K562 (cell line): ENCODE results near the gene WDR76. TPM values are rescaled to one million over a fixed set of nuclear protein-coding genes. Genes with fewer than 3 reads are reported as not detected.

ENCODE experiments used
- ATAC-seq: fragments of 200-7000 bp; cut with Tn5 transposase; 3 replicates; pipeline ENCODE4 v1.9.1; 2020; ENCODE audit warnings: moderate library complexity
- BruUV-seq: library from RNA; stranded (reverse); fragments of 400-500 nt; replicated peaks from 2 replicates; lab custom pipeline; 2021; lab: Mats Ljungman, UMichigan
- CTCF ChIA-PET: fragments of 300-600 bp; formaldehyde crosslinking; extraction: SDS; loops from one replicate; lab custom pipeline; 2021; ENCODE audit warnings: low intra/inter-chr PET ratio; lab: Yijun Ruan, JAX
- POLR2A ChIA-PET: fragments of 300-600, 350-650 bp; sonication (Branson Sonifier 250); formaldehyde crosslinking; extraction: SDS; loops from one replicate; lab custom pipeline; 2021; ENCODE audit warnings: antibody characterized with exemption, inconsistent platforms; lab: Yijun Ruan, JAX
- DNase-seq, 4 experiments: peaks; one replicate each; pipeline versions ENCODE4 v3.0.0 to v3.0.0-alpha.2; 2011 to 2018; ENCODE audit warnings: low spot score in 3 of 4, mixed read lengths in 3 of 4; ENCODE audit errors: extremely low read depth in 1 of 4
- FAIRE-seq: peaks from 2 replicates; lab custom pipeline; 2011; peaks lifted over from hg19 to GRCh38; lab: Jason Lieb, UNC
- H2AFZ ChIP-seq: 2 replicates; pipeline ENCODE4 v1.6.0; 2011; ENCODE audit warnings: low read depth, low read length, control low read depth, inconsistent platforms
- H3K27ac ChIP-seq: fragments of 200-600 bp; 3 replicates; pipeline ENCODE4 v1.8.0; 2011; ENCODE audit warnings: low read depth, mild to moderate bottlenecking, control low read depth, inconsistent platforms, low read length, moderate library complexity, mixed read lengths; ENCODE audit errors: extremely low read depth
- H3K27me3 ChIP-seq, 2 experiments: fragments of 300-600 bp in 1 of 2; 2 replicates in 1 of 2; 3 replicates in 1 of 2; pipeline versions ENCODE4 v1.6.0 to v1.8.0; 2011; ENCODE audit warnings: inconsistent platforms in 2 of 2, low read length in 2 of 2, mild to moderate bottlenecking in 1 of 2, mixed read lengths in 1 of 2, moderate library complexity in 1 of 2; ENCODE audit not compliant: control insufficient read depth in 2 of 2, insufficient read depth in 2 of 2
- H3K36me3 ChIP-seq: fragments of 300-600 bp; 3 replicates; pipeline ENCODE4 v1.8.0; 2011; ENCODE audit warnings: mild to moderate bottlenecking, low read length, inconsistent platforms; ENCODE audit not compliant: control insufficient read depth, insufficient read depth
- H3K4me1 ChIP-seq, 2 experiments: fragments of 200-600 bp in 1 of 2; replicated peaks in 1 of 2; 2 replicates in 1 of 2; 3 replicates in 1 of 2; pipeline versions ENCODE4 v1.5.1 to v1.8.0; 2011; ENCODE audit warnings: inconsistent platforms in 2 of 2, low read length in 2 of 2, mild to moderate bottlenecking in 1 of 2, mixed read lengths in 1 of 2, moderate library complexity in 1 of 2; ENCODE audit not compliant: control insufficient read depth in 2 of 2, insufficient read depth in 2 of 2
- H3K4me2 ChIP-seq: 2 replicates; pipeline ENCODE4 v1.6.1; 2011; ENCODE audit warnings: low read length, control low read depth, inconsistent platforms, mixed read lengths; ENCODE audit not compliant: insufficient read depth
- H3K4me3 ChIP-seq: fragments of 200-600 bp; sonication (generic), shearing (Covaris generic); 2 replicates; pipeline ENCODE4 v1.5.1; 2016; ENCODE audit warnings: control low read depth, inconsistent platforms
- H3K79me2 ChIP-seq: fragments of 200-600 bp; 3 replicates; pipeline ENCODE4 v1.8.0; 2011; ENCODE audit warnings: low read length, inconsistent platforms; ENCODE audit not compliant: control insufficient read depth, insufficient read depth
- H3K9ac ChIP-seq, 2 experiments: 2 replicates each; pipeline versions ENCODE4 v1.6.0 to v1.6.1; 2011; ENCODE audit warnings: low read depth in 2 of 2, low read length in 2 of 2, control low read depth in 1 of 2, inconsistent platforms in 1 of 2, mild to moderate bottlenecking in 1 of 2, mixed read lengths in 1 of 2; ENCODE audit not compliant: insufficient read depth in 1 of 2
- H3K9me1 ChIP-seq: one replicate; pipeline ENCODE4 v1.6.0; 2011; ENCODE audit warnings: inconsistent platforms, mild to moderate bottlenecking, low read length, moderate library complexity; ENCODE audit not compliant: control insufficient read depth, insufficient read depth
- H3K9me3 ChIP-seq: replicated peaks from 2 replicates; pipeline ENCODE4 v1.5.1; 2011; ENCODE audit warnings: low read depth, low read length, inconsistent platforms; ENCODE audit not compliant: control insufficient read depth, insufficient read depth
- H4K20me1 ChIP-seq: replicated peaks from 2 replicates; pipeline ENCODE4 v1.6.1; 2011; ENCODE audit warnings: low read length, inconsistent platforms, mixed read lengths; ENCODE audit not compliant: control insufficient read depth, insufficient read depth
- CBX2 ChIP-seq: fragments of 200-600 bp; sonication (generic); IDR thresholded peaks from one replicate; pipeline ENCODE4 v1.6.1; 2012; ENCODE audit warnings: mild to moderate bottlenecking, low read length, inconsistent platforms; ENCODE audit not compliant: insufficient read depth, poor library complexity, severe bottlenecking
- NCOA2 ChIP-seq, 2 experiments: fragments of 450-650 bp; IDR thresholded peaks; 2 replicates each; pipeline ENCODE4 v1.6.1; 2018; ENCODE audit warnings: mild to moderate bottlenecking in 2 of 2, moderate library complexity in 1 of 2; ENCODE audit not compliant: partially characterized antibody in 2 of 2
- POU5F1 ChIP-seq: fragments of 150-350 bp; IDR thresholded peaks from 2 replicates; pipeline ENCODE4 v1.6.1; 2014; ENCODE audit warnings: borderline replicate concordance, low read length, low read depth, mild to moderate bottlenecking; ENCODE audit not compliant: partially characterized antibody
- TAF7 ChIP-seq: fragments of 450-650 bp; IDR thresholded peaks from 2 replicates; pipeline ENCODE4 v1.6.1; 2016; ENCODE audit warnings: missing genetic modification characterization, missing compliant biosample characterization
- TRIM28 ChIP-seq: fragments of 450-650 bp; IDR thresholded peaks from 2 replicates; pipeline ENCODE4 v1.6.1; 2017
- ZEB2 ChIP-seq: fragments of 450-650 bp; IDR thresholded peaks from 2 replicates; pipeline ENCODE4 v1.6.1; 2016
- ZNF143 ChIP-seq: sonication (generic); formaldehyde crosslinking; IDR thresholded peaks from 2 replicates; pipeline ENCODE4 v1.9.0; 2022; ENCODE audit warnings: mild to moderate bottlenecking, missing genetic modification reagents
- ZNF212 ChIP-seq: fragments of 450-650 bp; formaldehyde crosslinking; IDR thresholded peaks from 2 replicates; pipeline ENCODE4 v1.4.0; 2020; ENCODE audit warnings: mild to moderate bottlenecking
- ZNF740 ChIP-seq, 3 experiments: fragments of 200-800 bp in 1 of 3; sonication (Bioruptor generic) in 1 of 3; sonication (generic) in 1 of 3; formaldehyde crosslinking in 1 of 3; IDR thresholded peaks; 2 replicates each; pipeline versions ENCODE4 v1.6.1 to v1.8.0; 2016 to 2022; ENCODE audit warnings: mild to moderate bottlenecking in 2 of 3, missing compliant biosample characterization in 2 of 3, missing genetic modification characterization in 2 of 3, missing genetic modification reagents in 1 of 3
- WGBS: fragments of 100-300 bp; shearing (Covaris generic); methylation state at CpG from one replicate; pipeline ENCODE4 v1.1.6; 2016; ENCODE audit warnings: low coverage, mixed read lengths; ENCODE audit not compliant: insufficient coverage; ENCODE audit errors: missing lambda C conversion rate; 5-methylcytosine and 5-hydroxymethylcytosine counted together
- in situ Hi-C: fragments of 300-500 bp; cut with MboI; formaldehyde crosslinking; loops from 4 replicates; pipeline ENCODE4 v1.15.0; 2018; ENCODE audit warnings: inconsistent platforms, mixed read lengths
- intact Hi-C: fragments of 100-400 bp; cut with micrococcal nuclease; formaldehyde crosslinking; loops from 2 replicates; pipeline ENCODE4 v1.14.2; 2022
- polyA plus RNA-seq, 8 experiments: library from polyadenylated mRNA; depleted of rRNA in 4 of 8; stranded (reverse) in 5 of 8; unstranded in 3 of 8; fragments of >200 nt; fragmentation: Nextera tagmentation in 2 of 8; fragmentation: Illumina TruSeq in 1 of 8; extraction: Ambion mirVana in 2 of 8; extraction: Trizol in 1 of 8; gene quantifications; 2 replicates each; pipeline versions ENCODE4 v1.2.1 to v1.2.3, GENCODE V29; 2011 to 2014; ENCODE audit warnings: inconsistent platforms in 1 of 8, missing spikeins in 1 of 8
- total RNA-seq, 7 experiments: library from RNA; depleted of rRNA in 6 of 7; stranded (reverse); fragments of >200 nt in 6 of 7; fragmentation: Illumina TruSeq in 2 of 7; extraction: Trizol in 2 of 7; gene quantifications; 2 replicates each; pipeline versions ENCODE4 v1.2.1 to v1.2.3, GENCODE V29; 2011 to 2021; ENCODE audit warnings: low replicate concordance in 1 of 7
- TF ChIP-seq, protein P1 (sequence below): fragments of 450-650 bp; IDR thresholded peaks from 2 replicates; pipeline ENCODE4 v1.6.1; 2017; ENCODE audit warnings: antibody characterized with exemption, mild to moderate bottlenecking

Gene WDR76
- total and polyA plus RNA-seq, 9 of the 15 experiments (the other 6 are each of a cell fraction or from before 2014, with no cell fraction given): 9.8 to 69.5 (median 44.4) TPM

DNA sequence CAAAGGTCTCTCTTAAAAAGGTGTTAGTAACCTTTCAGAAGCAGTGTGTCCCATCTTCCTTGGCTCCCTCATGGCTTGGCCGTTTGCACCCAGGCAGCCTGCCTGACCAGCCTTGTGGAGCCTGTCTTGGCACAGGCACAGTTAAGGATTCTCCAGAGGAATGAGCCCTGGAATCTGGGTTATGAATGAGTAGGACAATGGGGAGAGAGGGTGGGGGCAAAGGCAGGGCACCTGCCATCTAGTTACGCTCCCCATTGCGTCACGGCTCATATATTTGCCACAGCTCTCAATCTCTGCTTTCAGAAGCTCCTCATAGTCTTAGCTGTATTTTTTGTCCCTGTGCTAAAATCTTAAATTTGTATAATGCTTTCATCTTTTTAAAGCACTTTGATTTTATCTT lies 50.6 kb downstream of the WDR76 start:
- intact Hi-C loops: no loop called here

DNA sequence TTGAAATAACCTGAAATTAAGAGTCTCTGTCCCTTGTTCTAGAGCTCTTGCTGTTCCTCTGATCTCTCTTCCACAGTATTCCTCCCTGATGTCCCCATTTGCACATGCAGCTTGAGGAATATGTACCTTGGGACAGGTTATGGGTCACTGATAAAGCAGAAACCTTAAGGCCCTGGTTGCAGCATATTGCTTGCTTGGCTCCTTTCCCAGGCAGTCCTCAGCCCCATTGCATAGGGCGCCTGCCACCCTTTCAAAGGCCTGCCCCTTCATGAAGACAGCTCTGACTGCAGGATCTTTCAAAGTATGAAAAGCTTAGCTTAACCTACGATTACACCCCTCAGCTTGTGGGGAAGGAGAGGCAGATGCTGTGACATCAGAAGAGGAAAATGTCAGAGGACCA lies 51.6 kb downstream of the WDR76 start:
- in situ Hi-C loops (no loop called here), intact Hi-C loops (no loop called here)
- no peaks in the 10 kb centered on the region for H3K9me3 ChIP-seq
- no peak for FAIRE-seq
- CTCF ChIA-PET: no interaction called here
- no peak overlapping the region for H3K4me3 ChIP-seq
- H3K4me1 ChIP-seq: no peaks in the 10 kb centered on the region
- WGBS: 76% methylated on average over 2 of the region's 2 CpGs
- no peak overlapping the region for H3K9ac ChIP-seq
- H3K27ac ChIP-seq: no peak overlapping the region
- POLR2A ChIA-PET: interaction anchor here (0.6 kb wide), 1 partner anchor 9 kb away, joined by 3 read pairs; no protein-coding TSS in a partner anchor
- DNase-seq: no peak
- no peaks in the 10 kb centered on the region; the same call in 1 of the 2 replicates for H4K20me1 ChIP-seq
- H3K9me1 ChIP-seq: peaks cover 5% of the 10 kb centered on the region
- H3K27me3 ChIP-seq: no peaks in the 10 kb centered on the region
- H3K4me2 ChIP-seq: no peak overlapping the region
- no peak for ATAC-seq
- no peaks in the 10 kb centered on the region for H3K79me2 ChIP-seq
- BruUV-seq: no TSS peak
- H2AFZ ChIP-seq: no peak overlapping the region
- peaks cover 59% of the 10 kb centered on the region for H3K36me3 ChIP-seq
- TF ChIP-seq ZEB2 (no peak), NCOA2 (IDR thresholded peaks at IDR 0.05; ENCODE audit: partially characterized antibody in 2 of 2) (no peak), ZNF143 (no peak), CBX2 (no peak), ZNF212 (CRISPR knock-in tag) (no peak), POU5F1 (no peak), TAF7 (tag) (no peak), TRIM28 (no peak)
- TF ChIP-seq, protein P1, sequence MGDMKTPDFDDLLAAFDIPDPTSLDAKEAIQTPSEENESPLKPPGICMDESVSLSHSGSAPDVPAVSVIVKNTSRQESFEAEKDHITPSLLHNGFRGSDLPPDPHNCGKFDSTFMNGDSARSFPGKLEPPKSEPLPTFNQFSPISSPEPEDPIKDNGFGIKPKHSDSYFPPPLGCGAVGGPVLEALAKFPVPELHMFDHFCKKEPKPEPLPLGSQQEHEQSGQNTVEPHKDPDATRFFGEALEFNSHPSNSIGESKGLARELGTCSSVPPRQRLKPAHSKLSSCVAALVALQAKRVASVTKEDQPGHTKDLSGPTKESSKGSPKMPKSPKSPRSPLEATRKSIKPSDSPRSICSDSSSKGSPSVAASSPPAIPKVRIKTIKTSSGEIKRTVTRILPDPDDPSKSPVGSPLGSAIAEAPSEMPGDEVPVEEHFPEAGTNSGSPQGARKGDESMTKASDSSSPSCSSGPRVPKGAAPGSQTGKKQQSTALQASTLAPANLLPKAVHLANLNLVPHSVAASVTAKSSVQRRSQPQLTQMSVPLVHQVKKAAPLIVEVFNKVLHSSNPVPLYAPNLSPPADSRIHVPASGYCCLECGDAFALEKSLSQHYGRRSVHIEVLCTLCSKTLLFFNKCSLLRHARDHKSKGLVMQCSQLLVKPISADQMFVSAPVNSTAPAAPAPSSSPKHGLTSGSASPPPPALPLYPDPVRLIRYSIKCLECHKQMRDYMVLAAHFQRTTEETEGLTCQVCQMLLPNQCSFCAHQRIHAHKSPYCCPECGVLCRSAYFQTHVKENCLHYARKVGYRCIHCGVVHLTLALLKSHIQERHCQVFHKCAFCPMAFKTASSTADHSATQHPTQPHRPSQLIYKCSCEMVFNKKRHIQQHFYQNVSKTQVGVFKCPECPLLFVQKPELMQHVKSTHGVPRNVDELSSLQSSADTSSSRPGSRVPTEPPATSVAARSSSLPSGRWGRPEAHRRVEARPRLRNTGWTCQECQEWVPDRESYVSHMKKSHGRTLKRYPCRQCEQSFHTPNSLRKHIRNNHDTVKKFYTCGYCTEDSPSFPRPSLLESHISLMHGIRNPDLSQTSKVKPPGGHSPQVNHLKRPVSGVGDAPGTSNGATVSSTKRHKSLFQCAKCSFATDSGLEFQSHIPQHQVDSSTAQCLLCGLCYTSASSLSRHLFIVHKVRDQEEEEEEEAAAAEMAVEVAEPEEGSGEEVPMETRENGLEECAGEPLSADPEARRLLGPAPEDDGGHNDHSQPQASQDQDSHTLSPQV: no peak

More for the DNA sequence above, 50.6 kb downstream of the WDR76 start:
- no peak for DNase-seq
- H3K36me3 ChIP-seq: peaks cover 67% of the 10 kb centered on the region
- WGBS: 90% methylated on average over 4 of the region's 4 CpGs
- ChIA-PET CTCF (no interaction called here), POLR2A (interaction anchor here (0.9 to 1.5 kb wide), 3 partner anchors 9 to 398 kb away, joined by 3 to 5 read pairs (median 3); no protein-coding TSS in a partner anchor)
- H3K9ac ChIP-seq: no peak overlapping the region
- no peaks in the 10 kb centered on the region for H3K4me1 ChIP-seq
- BruUV-seq: no TSS peak
- in situ Hi-C loops: no loop called here
- H3K79me2 ChIP-seq: no peaks in the 10 kb centered on the region
- no peak for FAIRE-seq
- ATAC-seq: no peak
- H3K27ac ChIP-seq: no peak overlapping the region
- H4K20me1 ChIP-seq: no peaks in the 10 kb centered on the region; the same call in 1 of the 2 replicates
- H3K9me1 ChIP-seq: peaks cover 5% of the 10 kb centered on the region
- H3K9me3 ChIP-seq: no peaks in the 10 kb centered on the region
- no peak overlapping the region for H3K4me3 ChIP-seq
- H3K27me3 ChIP-seq: no peaks in the 10 kb centered on the region
- H2AFZ ChIP-seq: no peak overlapping the region
- no peak overlapping the region for H3K4me2 ChIP-seq
- TF ChIP-seq ZNF740 (CRISPR knock-in tag; IDR thresholded peaks at IDR 0.05) (no peak), ZNF740 (tag; IDR thresholded peaks at IDR 0.05) (no peak)
